HG03135 (cell line): ENCODE results near the gene NHLRC1.

ENCODE experiments used
- ATAC-seq: cut with Tn5 transposase; IDR thresholded peaks from one replicate; pipeline ENCODE4 v1.9.1; 2021; ENCODE audit warnings: mild to moderate bottlenecking, moderate library complexity; ENCODE audit not compliant: unreplicated experiment

NHLRC1 gene

GRCh38 chr6:18139935-18140621 is 17.6 kb upstream of the NHLRC1 start:
- no peak for ATAC-seq

DNA sequence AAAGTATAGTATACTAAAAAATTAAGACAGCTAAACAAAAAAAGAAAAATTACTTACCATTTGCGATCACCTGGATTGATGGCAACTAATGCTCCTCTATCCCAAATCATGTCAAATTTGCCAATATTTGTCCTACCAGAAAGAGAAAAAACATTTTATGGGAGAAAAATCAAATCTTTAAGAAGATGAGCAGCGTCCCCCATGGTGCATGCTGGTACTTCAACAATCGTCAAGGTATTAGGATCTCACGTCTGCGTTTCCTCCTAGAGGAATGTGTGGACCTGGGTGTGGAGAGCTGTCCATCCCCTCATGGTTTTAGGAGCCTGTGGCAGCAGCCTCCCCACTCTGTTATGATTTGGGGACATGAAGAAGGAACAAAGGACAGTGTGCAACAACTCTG is 16.4 kb upstream of the NHLRC1 start:
- ATAC-seq: no peak

GRCh38 chr6:18136260-18136659 is 13.8 kb upstream of the NHLRC1 start:
- no peak for ATAC-seq

DNA sequence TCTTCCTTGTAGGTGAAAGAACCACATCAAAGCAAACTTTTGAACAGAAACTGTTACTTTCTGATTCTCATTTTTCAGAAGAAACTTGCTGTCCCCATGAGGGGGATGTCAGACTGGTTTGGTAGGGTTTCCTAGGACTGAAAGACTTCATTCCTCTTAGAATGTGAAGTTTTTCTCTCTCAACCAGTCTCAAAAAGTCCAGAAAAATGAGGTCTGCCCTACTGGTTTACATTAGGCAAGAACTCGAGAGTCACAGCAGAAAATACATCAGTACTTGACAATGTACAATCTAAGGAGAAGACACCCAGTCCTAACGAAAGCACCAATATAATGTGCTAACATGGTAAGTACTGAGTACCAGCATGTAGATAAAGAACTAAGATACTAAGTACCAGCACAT is 12.7 kb upstream of the NHLRC1 start:
- no peak for ATAC-seq

DNA sequence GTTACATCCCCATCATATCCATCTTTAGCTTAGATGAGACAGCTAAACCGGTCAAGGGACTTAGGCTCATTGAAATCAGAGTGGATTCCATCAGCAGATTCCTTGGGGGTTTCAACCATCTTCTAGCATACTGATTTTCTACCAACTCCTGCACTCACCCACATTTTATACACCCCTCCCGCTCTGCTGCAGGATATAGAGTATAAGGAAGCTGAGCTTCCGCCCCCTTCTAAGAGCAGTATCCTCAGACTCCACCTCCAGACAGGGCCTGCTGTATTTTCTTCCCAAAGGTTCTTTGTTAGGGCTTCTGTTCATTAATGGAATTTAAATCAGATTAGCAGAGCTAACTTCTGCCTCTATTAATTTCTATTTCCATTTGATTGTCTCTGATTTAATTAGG is 9.9 kb upstream of the NHLRC1 start:
- no peak for ATAC-seq

DNA sequence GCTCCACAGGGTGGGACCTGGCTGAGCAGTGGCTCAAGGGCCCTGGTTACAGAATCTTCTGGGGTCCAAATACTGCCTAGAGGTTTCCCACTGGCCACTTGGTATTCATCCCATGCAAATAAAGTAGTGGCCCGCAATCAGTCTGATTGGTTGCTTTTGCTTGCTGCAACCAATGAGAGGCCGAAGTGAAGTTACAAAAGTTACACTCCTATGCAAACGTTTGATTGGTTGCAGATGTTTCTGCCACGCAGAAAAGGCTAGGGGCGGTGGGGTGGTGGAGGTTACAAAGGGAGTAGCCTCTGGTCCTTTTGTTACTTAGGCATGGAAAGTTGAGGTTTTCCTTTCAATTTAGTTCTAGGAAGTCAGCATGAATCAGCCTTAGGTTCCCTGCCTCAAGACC is 3.6 kb upstream of the NHLRC1 start:
- no peak for ATAC-seq

DNA sequence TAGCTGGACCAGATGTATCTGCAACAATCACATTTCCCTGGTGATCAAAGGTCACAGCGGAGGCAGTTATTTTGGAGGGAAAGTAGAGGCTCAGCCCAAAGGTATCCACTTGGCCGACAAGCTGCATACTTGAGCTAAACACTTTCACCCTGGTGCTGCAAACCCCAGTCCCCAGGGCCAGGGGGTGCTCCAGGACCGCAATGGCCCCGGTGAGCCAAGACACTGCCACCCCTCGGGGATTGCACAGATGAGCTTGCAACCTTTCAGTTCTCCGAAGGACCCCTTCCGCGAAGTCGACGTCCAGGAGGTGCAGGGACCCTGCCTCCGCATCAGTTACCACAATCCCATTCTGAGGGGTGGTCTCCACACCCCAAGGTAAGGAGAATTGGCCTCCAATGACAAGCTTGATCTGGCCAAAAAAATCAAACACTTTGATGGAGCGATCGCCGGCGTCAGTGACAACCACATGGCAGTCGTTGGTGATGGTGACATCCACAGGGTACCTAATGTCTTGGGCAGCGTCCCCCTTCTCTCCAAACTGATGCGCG is 823 bp downstream of the NHLRC1 start:
- no peak for ATAC-seq

- no peak for ATAC-seq
Observed at GRCh38 chr6:18119236-18119635, 3.2 kb downstream of the NHLRC1 start.

DNA sequence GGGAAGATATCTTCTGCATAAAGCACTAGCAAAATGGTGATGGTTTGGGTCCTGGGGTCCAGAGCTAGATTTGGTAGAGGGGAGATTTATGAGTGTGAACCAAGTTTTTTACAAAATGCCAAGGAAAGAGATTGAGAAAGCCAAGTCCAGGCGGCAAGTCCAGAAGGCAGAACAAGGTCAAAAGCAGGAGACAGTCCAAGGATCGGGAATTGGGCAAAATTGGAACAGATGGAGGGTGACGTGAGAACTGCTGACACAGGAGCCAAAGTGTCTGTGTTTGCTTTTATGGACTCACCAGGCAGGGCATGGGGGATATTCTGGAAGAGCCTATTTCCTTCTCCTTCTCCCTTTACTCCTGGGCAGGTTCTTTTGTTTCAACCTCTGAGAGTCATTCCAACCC is 4.1 kb downstream of the NHLRC1 start:
- ATAC-seq: no peak

GRCh38 chr6:18117136-18117535 is 5.3 kb downstream of the NHLRC1 start:
- no peak for ATAC-seq

GRCh38 chr6:18115356-18115755 is 7.1 kb downstream of the NHLRC1 start:
- no peak for ATAC-seq

- ATAC-seq: no peak
Observed at GRCh38 chr6:18110162-18110561, 12.3 kb downstream of the NHLRC1 start.

GRCh38 chr6:18107061-18107460 is 15.4 kb downstream of the NHLRC1 start:
- ATAC-seq: no peak

DNA sequence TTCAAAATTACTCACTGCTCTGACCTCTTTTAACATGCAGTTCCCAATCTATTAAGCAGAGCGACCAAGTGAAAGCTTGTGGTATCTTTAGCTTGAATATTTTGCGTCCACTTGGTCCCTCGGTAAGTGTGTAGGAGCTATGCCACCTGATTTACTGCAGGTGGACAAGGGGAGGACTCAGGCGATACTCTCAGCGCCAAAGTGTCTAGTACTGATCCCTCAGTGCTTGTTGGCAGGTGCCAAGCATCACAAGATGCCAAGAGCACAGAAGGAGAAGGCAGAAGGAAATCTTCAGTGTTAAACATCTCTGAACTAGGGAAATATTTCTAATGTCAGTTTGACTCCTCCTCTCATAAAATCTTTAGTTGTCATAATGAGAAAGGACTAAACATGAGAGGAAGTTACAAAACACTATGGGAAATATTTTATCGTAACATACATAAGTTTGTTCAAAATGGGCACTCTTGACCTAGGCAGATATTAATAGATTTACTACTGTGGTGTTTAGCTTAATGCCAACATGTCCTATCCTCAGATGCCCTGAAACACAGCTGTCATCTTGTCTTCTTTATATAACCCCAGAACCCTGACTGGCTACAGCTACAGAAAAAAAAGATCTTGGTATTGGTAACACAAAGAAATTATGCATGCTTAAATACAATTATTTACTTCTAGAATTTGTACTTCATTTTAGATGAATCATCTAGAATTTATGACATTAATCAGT is 19.5 kb downstream of the NHLRC1 start:
- ATAC-seq: no peak

- ATAC-seq: no peak
Observed at GRCh38 chr6:18101873-18102272, 20.6 kb downstream of the NHLRC1 start.

DNA sequence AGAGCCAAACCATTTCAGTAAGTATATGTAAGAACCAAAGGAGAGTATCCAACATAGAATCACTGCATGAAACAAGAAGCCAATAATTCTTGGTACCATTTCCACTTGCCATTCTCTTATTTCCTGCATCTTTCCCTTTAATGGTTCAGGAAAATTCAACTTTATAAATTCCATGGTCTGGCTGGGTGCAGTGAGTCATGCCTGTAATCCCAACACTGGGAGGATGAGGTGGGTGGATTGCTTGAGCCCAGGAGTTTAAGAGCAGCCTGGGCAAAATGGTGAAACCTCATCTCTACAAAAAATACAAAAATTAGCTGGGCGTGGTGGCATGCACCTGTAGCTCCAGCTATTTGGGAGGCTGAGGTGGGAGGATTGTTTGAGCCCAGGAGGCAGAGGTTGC is 21.2 kb downstream of the NHLRC1 start:
- no peak for ATAC-seq

DNA sequence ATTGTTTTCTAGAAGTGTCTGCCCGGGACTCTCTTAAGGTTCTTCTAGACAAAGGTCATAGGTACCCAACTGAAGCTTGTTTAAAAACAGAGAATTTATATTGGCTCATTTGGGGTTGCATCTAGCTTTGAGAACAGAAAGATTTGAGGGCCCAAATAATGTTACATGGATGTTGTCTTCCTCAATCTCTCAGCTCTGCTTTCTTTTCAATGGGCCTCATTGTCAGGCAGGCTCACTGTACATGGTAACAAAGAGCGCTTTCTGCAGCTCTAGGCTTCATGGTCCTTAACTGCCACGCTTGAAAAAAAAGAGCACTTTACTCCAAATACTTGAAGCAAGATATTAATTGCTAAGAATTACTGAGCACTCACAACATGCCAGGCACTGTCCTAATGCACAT is 22.2 kb downstream of the NHLRC1 start:
- no peak for ATAC-seq

DNA sequence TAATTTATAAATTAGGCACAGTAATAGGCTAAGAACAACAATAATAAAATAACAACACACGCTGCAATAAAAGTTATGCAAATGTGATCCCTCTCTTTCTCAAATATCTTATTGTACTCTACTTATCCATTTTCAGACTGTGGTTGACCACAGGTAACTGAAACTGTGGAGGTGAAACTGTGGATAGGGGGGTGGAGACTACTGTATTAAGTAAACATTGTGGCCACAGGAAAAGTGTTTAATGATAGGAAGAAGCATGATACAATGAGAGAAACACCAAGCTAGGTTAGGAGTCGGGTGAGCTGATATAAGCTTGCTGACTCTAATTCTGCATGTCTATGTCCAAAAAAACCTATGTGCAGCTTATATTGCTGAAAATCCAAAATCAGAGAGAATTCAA is 23.0 kb downstream of the NHLRC1 start:
- ATAC-seq: no peak

DNA sequence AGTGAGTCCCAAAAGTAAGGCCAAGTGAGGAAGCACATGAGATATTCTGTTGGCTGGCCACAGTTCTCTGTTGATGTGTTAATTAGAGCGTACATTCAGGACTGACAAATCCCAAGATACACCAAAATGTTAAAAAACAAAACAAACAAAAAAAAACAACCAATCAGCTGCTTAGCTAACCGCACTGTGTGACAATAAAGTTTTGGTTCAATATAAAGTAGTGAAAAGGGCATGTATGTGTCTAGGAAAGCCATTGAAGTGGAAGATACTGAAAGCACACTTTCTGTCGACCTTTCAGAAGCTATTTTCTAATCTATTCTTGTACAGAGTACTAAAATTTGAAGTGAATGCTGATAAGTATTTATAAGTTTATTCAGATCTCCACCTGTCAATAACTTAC is 26.1 kb downstream of the NHLRC1 start:
- no peak for ATAC-seq

- no peak for ATAC-seq
Observed at GRCh38 chr6:18091382-18091781, 31.1 kb downstream of the NHLRC1 start.

DNA sequence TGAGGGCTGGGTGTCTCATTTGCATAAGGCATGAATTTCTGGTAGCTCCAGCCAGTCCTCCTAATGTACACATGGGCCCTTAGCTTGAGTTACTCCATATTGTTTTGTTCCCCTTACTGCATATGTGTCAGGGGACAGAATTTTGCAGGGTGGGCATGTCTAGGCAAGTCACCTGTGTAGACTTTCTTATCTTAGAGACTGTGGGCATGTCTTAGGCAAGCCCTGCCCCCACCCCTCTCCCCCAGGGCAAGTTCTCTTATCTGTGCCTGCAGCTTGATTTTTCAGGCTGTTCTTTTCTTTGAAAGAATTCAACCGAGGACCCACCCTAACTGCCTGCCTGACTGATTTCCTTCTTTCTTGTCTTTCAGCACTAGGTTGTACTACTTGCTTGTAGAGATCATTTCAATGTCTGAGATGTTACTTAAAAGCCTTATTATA is 32.1 kb downstream of the NHLRC1 start:
- no peak for ATAC-seq
